Stimulated activated naive CD8-positive, alpha-beta T cell treated with anti-CD3 and anti-CD28 coated beads, Interleukin-15, amount 100 ng/mL, for 72 hours (primary cell): ENCODE data around the gene ANTXR1.
"Not testable (repeated sequence)": the region's sequence is repeated elsewhere in the genome, so short reads cannot be mapped to it uniquely, and the experiment has no call there.

Source experiments
- ATAC-seq: fragments of 150-1000 bp; cut with Tn5 transposase; 2 replicates; pipeline ENCODE4 v1.10.0; 2021; ENCODE audit warnings: mild to moderate bottlenecking, moderate library complexity
- DNase-seq, 2 donors: peaks; one replicate each; pipeline ENCODE4 v3.0.0; 2021 to 2022
- H3K27ac Mint-ChIP-seq, 2 donors: one replicate each; pipeline ENCODE4 v1.8.0; 2022; ENCODE audit warnings: mild to moderate bottlenecking in 2 of 2, mixed read lengths in 2 of 2, moderate library complexity in 2 of 2
- H3K27me3 Mint-ChIP-seq: one replicate; pipeline ENCODE4 v1.8.0; 2022; ENCODE audit warnings: mixed read lengths
- H3K4me1 Mint-ChIP-seq: one replicate; pipeline ENCODE4 v1.8.0; 2022; ENCODE audit warnings: mild to moderate bottlenecking, mixed read lengths
- H3K4me3 Mint-ChIP-seq, 2 donors: one replicate each; pipeline ENCODE4 v1.8.0; 2022; ENCODE audit warnings: mild to moderate bottlenecking in 2 of 2, mixed read lengths in 2 of 2, moderate library complexity in 1 of 2
- H3K9me3 Mint-ChIP-seq, 2 donors: one replicate each; pipeline ENCODE4 v1.8.0; 2022; ENCODE audit warnings: mixed read lengths in 2 of 2

The ANTXR1 gene

GRCh38 chr2:69253611-69254301, 240.8 kb downstream of the ANTXR1 start:
- DNase-seq = no peak
- peaks cover 55% of the 10 kb centered on the region for H3K27me3 Mint-ChIP-seq
- ATAC-seq = no peak
- no peaks in the 10 kb centered on the region for H3K4me1 Mint-ChIP-seq
- no peak overlapping the region for H3K4me3 Mint-ChIP-seq
- no peak overlapping the region for H3K27ac Mint-ChIP-seq
- peaks cover 4 to 14% of the 10 kb centered on the region in 2 donors for H3K9me3 Mint-ChIP-seq

DNA sequence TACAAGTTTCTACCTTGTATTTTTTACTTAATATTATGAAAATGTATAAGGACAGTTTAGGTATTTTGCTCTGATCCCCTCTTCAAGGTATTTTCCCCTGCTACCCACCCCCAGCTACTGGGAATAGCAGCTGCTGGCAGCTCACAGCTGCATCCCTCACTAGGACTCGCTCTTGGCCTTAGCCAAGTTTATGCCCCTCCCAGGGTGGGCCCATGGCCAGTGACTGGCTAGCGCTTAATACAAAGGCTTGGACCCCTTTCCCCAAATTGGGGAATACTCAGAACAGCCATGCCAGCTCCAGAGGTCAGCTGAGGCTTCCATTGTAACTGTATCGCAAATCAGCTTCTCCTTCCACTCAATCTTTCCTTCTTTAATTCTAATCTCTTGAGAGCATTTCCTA, 242.8 kb downstream of the ANTXR1 start:
- DNase-seq = no peak
- ATAC-seq = no peak
- Mint-ChIP-seq H3K27ac (no peak overlapping the region), H3K4me1 (no peaks in the 10 kb centered on the region), H3K27me3 (peaks cover 52% of the 10 kb centered on the region), H3K9me3 (peaks cover 17 to 34% of the 10 kb centered on the region in 2 donors), H3K4me3 (no peak overlapping the region)

DNA sequence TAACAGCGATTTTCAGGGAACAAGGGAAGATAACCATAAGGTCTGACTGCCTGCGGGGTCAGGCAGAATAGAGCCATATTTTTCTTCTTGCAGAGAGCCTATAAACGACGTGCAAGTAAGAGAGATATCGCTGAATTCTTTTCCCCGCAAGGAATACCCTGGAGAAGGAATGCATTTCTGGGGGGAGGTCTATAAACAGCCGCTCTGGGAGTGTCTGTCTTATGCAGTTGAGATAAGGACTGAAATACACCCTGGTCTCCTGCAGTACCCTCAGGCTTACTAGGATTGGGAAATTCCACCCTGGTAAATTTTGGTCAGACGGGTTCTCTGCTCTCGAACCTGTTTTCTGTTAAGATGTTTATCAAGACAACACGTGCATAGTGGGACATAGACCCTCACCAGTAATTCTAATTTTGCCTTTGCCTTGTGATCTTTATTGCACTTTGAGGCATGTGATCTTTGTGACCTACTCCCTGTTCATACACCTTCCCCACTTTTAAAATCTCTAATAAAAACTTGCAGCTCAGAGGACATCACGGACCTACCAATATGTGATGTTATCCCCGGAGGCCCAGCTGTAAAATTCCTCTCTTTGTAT, 247.1 kb downstream of the ANTXR1 start:
- Mint-ChIP-seq H3K27ac (peak overlapping the region in 1 of 2 donors; percentile 9), H3K27me3 (peaks cover 30% of the 10 kb centered on the region), H3K9me3 (peaks cover 20 to 45% of the 10 kb centered on the region in 2 donors)
- ATAC-seq, H3K4me1 Mint-ChIP-seq, H3K4me3 Mint-ChIP-seq, DNase-seq: not testable (repeated sequence)

- peaks cover 20 to 45% of the 10 kb centered on the region in 2 donors for H3K9me3 Mint-ChIP-seq
These were observed 247.7 kb downstream of the ANTXR1 start for GRCh38 chr2:69260666-69261065.

DNA sequence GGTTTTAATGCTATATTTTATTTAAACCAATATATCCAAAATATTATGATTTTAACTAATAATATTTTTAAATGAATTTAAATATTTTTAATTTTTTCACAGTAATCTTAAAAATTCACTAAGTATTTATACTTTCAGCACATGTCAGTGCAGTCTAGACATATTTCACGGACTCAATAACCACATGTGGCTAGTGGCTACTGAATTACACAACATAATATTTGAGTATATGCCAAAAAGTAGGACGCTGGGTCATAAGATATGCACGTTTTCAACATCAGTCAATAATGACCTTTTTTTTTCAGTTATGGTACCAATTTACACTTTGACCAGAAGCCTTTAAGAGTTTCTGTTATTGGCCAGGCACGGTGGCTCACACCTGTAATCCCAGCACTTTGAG, 256.4 kb downstream of the ANTXR1 start:
- no peak for DNase-seq
- Mint-ChIP-seq H3K4me1 (no peaks in the 10 kb centered on the region), H3K27ac (no peak overlapping the region), H3K4me3 (no peak overlapping the region), H3K27me3 (peaks cover 28% of the 10 kb centered on the region), H3K9me3 (no peaks in the 10 kb centered on the region)
- no peak for ATAC-seq

More at GRCh38 chr2:69260666-69261065, 247.7 kb downstream of the ANTXR1 start:
- Mint-ChIP-seq H3K27me3 (peaks cover 28% of the 10 kb centered on the region), H3K4me3 (no peak overlapping the region), H3K27ac (peak overlapping the region in 1 of 2 donors; percentile 9), H3K4me1 (no peaks in the 10 kb centered on the region)
- DNase-seq (no peak), ATAC-seq (no peak)

- Mint-ChIP-seq H3K4me1 (no peaks in the 10 kb centered on the region), H3K9me3 (no peaks in the 10 kb centered on the region), H3K27me3 (peaks cover 47% of the 10 kb centered on the region), H3K4me3 (no peak overlapping the region), H3K27ac (no peak overlapping the region)
- ATAC-seq (no peak), DNase-seq (no peak)
These were observed 258.9 kb downstream of the ANTXR1 start for GRCh38 chr2:69271831-69272257.

DNA sequence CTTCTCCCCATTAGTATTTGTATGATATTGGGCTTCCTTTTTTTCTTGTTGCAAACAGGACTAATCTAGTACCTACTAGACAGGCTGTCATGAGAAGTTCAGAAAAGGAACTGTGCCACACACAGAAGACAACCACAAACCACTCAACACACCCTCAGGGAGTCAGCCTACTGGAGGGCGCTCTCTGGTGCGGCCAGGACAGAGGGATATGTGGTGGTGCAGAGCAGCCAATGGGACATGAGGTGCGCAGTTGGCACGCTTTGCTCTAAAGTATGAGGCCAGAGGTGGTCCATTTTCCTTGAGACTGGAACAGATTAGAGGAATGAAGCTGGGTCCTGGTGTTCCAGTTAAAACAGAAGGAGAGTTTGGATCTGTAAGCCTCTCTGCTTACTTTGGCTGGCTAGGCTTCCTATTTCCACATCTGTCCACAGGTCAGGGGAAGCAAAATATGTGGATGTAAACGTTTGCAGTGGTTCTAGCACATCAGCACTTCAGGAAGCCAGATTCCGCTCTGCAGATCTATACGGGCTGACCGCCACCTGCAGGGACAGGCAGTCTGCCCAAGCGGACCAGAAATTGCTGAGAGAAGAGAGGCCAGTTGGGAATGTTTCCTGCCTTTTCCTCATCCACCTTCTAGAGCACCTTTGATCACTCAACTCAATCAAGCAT, 260.0 kb downstream of the ANTXR1 start:
- H3K27ac Mint-ChIP-seq = no peak overlapping the region

DNA sequence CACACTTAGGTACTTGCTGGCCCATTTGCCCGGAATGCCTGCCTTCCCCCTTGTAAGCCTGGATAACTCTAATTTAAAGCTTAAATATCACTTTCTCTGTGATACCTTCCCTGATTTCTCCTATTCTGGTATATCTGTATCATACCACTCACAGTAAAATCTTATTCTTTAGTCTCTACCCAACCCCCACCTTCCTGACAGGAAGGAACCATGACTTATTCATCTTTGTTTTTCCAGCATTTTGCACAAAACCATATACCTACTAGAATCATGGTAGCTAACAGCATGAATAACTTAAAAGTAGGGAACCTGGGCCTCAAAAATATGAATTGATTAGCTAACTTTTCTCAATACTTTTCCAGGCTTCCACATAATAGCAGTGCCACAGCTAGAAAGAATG, 262.5 kb downstream of the ANTXR1 start:
- no peak for DNase-seq
- ATAC-seq = no peak
- Mint-ChIP-seq H3K4me3 (no peak overlapping the region), H3K27me3 (peaks cover 44% of the 10 kb centered on the region), H3K27ac (no peak overlapping the region), H3K9me3 (no peaks in the 10 kb centered on the region), H3K4me1 (no peaks in the 10 kb centered on the region)

More for the DNA sequence above, 260.0 kb downstream of the ANTXR1 start:
- Mint-ChIP-seq H3K4me1 (no peaks in the 10 kb centered on the region), H3K4me3 (no peak overlapping the region), H3K27me3 (peaks cover 47% of the 10 kb centered on the region), H3K9me3 (no peaks in the 10 kb centered on the region)
- DNase-seq = no peak
- ATAC-seq = no peak

DNA sequence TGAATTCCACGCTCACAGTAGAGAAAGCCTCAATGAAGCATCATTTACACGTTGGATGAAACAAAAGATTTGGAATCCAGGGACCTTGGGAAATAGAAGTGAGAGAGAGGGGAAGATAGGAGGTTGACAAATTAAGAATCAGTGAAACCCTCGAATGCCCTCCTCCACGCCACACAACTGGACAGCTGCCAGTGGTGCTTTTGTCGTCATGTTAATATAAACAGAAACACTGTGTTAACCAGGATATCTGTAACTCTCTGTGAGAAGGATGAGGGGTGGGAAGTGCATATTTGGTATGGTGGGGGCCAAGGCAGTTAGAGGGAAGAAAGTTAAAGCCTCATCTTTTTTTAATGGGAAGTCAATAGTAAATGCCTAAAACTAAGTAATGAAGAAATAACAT, 265.4 kb downstream of the ANTXR1 start:
- no peak overlapping the region for H3K4me3 Mint-ChIP-seq
- peaks cover 29% of the 10 kb centered on the region for H3K27me3 Mint-ChIP-seq
- ATAC-seq = no peak
- no peaks in the 10 kb centered on the region for H3K4me1 Mint-ChIP-seq
- H3K9me3 Mint-ChIP-seq = no peaks in the 10 kb centered on the region
- DNase-seq = no peak
- H3K27ac Mint-ChIP-seq = no peak overlapping the region

GRCh38 chr2:69279211-69279610, 266.2 kb downstream of the ANTXR1 start:
- Mint-ChIP-seq H3K4me1 (no peaks in the 10 kb centered on the region), H3K27me3 (peaks cover 21% of the 10 kb centered on the region), H3K27ac (no peak overlapping the region), H3K4me3 (no peak overlapping the region), H3K9me3 (no peaks in the 10 kb centered on the region)
- DNase-seq (no peak), ATAC-seq (no peak)

- ATAC-seq (no peak), DNase-seq (no peak)
- Mint-ChIP-seq H3K4me3 (no peak overlapping the region), H3K4me1 (no peaks in the 10 kb centered on the region), H3K27me3 (peaks cover 18% of the 10 kb centered on the region), H3K9me3 (no peaks in the 10 kb centered on the region), H3K27ac (no peak overlapping the region)
These were observed 267.1 kb downstream of the ANTXR1 start for GRCh38 chr2:69279931-69280681.

DNA sequence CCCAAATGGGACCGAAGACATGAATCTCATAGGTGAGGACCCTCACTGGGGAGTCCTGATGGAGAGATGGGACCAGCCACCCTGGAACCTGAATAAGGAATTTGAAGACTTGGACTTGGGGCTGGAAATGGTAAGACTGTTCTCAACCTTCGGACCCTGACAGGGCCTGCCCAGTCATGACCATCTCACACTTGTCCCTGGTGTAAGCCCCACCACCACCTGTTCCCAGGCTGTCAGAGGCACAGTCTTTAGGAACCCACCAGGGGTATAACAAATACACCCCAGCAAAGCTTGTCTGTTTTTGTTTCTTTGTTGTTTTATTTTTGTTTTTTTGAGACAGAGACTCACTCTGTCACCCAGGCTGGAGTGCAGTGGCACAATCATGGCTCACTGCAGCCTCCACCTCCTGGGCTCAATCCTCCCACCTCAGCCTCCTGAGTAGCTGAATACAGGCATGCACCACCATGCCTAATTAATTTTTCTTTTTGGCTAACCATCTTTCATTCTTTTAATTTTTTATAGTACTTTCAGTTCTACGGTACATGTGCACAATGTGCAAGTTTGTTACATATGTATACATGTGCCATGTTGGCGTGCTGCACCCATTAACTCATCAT, 267.9 kb downstream of the ANTXR1 start:
- no peaks in the 10 kb centered on the region for H3K4me1 Mint-ChIP-seq
- H3K9me3 Mint-ChIP-seq = no peaks in the 10 kb centered on the region
- DNase-seq (no peak), ATAC-seq (no peak)
- H3K4me3 Mint-ChIP-seq = no peak overlapping the region
- H3K27me3 Mint-ChIP-seq = peaks cover 10% of the 10 kb centered on the region
- no peak overlapping the region for H3K27ac Mint-ChIP-seq

DNA sequence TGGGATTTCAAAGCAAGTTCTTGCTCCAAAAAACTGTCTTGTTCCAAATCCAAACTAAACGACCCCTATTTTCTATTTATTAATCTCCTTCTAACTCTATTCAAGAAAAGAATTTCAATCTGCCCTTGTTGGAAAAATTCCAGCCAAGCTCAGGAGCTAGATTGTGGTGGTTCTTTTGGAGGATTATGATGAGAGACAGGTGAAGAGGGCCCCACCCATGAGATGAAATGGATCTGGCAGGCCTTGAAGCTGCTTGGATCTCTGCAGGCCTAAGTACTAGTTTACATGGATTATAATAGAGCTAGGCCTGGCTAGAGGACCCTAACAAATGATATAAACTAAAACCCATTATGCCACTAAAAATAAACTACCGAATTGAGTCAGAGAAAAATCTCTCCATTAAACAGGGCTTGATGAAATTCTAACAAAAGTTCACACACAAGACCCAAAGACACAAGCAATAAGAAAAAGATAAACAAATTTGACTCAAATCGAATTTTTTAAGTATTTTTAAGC, 272.5 kb downstream of the ANTXR1 start:
- H3K4me3 Mint-ChIP-seq = no peak overlapping the region
- ATAC-seq (no peak), DNase-seq (no peak)
- H3K9me3 Mint-ChIP-seq = no peaks in the 10 kb centered on the region
- H3K27me3 Mint-ChIP-seq = no peaks in the 10 kb centered on the region
- no peaks in the 10 kb centered on the region for H3K4me1 Mint-ChIP-seq
- no peak overlapping the region for H3K27ac Mint-ChIP-seq

DNA sequence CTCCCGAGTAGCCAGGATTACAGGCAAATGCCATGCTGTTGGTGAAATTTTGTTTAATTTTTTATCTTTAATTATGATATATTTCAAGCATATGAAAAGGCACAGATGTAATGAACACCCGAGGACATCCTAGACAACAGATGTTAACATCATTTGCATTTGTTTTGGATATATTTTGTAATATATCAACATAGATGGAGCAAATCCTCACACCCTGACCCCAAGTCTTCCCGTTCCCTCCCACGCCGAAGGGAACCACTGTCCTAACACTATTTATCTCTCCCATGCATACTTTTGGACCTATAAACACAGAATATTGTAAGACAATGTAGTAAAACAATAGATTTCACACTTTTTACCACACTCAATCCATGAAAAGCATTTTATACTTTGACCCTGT, 274.6 kb downstream of the ANTXR1 start:
- Mint-ChIP-seq H3K4me1 (no peaks in the 10 kb centered on the region), H3K4me3 (no peak overlapping the region), H3K9me3 (no peaks in the 10 kb centered on the region), H3K27me3 (no peaks in the 10 kb centered on the region), H3K27ac (no peak overlapping the region)
- DNase-seq (no peak), ATAC-seq (no peak)

DNA sequence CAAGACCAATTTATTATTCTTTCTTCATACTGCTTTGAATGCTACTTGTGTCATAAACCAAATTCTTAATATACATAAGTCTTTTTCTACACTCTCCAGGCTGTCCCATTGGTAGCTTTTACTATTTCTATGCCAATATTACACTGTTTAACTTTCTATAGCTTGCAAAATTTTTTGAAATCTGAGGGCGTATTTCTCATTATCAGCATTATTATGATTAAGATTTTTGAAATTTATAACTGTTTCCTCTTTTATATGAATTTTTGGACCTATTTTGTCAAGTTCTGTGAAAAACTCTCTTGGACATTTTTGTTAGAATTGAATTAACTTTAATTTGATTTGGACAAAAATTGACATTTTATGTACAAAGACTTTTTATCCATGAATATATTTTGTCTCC, 275.4 kb downstream of the ANTXR1 start:
- Mint-ChIP-seq H3K4me1 (no peaks in the 10 kb centered on the region), H3K27ac (no peak overlapping the region), H3K9me3 (no peaks in the 10 kb centered on the region), H3K4me3 (no peak overlapping the region), H3K27me3 (no peaks in the 10 kb centered on the region)
- no peak for ATAC-seq
- no peak for DNase-seq
